Pons (tissue), 1 donor: ENCODE measurements around the gene TFEB.

Source experiments
- DNase-seq: peaks from one replicate; pipeline ENCODE4 v3.0.0-alpha.2; 2016; ENCODE audit warnings: low spot score

Gene TFEB

GRCh38 chr6:41675176-41675775, 60.1 kb downstream of the TFEB start:
- no peak for DNase-seq

GRCh38 chr6:41674231-41675000, 61.0 kb downstream of the TFEB start:
- DNase-seq, result no peak

DNA sequence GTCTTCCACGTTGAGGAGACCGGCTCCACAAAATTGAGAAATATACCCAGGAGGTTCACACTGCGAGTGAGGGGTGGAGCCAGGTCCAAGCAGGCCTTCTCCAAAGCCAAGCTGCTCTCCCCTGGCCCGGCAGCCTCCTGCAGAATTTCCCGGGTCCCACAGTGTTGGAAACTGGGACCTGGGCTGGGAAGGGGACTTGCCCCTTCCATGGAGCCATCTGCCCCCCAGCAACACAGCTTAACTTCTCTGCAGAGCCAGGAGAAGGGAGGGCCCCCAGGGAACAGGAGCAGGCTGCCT, 61.8 kb downstream of the TFEB start:
- DNase-seq, result no peak

DNA sequence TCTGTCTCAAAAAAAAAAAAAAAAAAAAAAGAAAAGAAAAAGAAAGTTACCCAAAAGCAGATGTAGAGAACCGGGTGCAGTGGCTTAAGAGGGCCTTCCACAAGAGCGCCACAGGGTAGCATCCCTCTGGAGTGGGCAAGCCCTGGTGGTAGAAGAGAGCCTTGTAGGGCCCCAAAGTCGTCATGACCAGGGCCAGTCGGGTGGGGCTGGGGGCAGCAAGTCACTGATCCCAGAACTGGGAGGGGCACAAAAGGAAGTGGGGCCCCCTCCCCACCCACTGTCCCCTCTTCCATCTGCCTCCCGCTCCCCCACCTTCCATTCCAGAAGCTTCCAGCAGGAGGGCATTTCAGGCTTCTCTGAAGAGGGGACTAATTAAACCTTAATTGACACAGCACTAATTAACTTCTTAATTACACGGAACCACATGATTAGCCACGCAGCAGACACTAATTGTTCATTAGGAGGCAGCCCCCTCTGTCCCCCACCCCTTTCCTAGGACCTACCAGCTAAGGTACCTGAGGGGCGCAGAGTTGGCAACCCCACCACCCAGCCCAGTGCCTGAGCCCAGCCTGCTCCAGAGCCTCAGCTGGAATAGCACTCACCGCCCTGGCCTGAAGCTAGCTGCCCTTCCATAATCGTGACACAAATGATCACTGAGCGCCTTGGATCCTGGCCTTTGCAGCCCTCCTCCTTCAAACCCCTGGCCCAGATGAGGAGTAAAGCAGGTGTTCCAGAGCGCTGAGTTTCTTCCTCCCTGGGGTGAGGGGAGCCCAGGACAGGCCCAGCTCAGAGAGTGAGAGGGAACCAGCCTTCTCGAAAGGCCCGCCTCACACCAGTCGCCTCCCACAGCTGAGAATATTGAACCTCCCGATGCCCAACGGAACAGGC, 62.3 kb downstream of the TFEB start:
- DNase-seq, result no peak

DNA sequence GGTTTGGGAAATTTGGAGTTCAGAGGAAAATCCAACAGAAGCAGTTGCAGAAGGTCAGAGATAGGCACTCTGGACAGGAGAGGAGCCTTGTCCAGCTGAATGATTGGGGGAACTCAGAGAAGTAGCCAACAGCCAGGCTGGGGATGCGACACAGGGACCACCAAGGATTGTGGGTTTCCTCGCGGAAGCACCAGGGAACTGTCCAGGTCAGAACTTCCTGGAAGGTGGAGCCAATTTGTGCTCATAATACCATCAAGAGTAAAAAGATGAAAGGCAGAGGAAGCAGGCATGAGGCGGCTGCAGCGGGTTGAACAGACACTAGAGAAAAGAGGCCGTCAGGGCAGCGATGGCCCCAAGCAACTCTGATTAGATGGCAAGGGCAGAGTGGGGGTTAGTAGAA, 63.4 kb downstream of the TFEB start:
- DNase-seq, result no peak

DNA sequence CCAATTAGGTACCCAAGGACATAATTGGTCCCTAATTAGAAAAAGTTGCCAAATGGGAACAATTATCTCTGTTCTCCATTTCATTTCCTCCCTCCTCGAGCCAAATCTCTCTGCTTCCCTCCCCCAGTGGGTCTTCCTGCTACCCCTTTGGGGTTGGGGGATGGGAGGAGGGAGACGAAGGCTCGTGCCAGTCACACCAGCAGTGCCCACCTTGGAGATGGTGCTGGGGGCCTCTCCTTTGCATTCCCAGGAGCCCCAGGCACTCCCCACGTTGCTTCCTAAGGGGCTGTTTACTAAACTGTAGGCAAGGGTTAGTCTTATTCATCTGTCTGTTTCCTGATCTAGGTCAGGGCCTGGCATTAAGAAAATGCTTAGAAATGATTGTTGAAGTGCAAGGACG, 64.0 kb downstream of the TFEB start:
- DNase-seq, result no peak

DNA sequence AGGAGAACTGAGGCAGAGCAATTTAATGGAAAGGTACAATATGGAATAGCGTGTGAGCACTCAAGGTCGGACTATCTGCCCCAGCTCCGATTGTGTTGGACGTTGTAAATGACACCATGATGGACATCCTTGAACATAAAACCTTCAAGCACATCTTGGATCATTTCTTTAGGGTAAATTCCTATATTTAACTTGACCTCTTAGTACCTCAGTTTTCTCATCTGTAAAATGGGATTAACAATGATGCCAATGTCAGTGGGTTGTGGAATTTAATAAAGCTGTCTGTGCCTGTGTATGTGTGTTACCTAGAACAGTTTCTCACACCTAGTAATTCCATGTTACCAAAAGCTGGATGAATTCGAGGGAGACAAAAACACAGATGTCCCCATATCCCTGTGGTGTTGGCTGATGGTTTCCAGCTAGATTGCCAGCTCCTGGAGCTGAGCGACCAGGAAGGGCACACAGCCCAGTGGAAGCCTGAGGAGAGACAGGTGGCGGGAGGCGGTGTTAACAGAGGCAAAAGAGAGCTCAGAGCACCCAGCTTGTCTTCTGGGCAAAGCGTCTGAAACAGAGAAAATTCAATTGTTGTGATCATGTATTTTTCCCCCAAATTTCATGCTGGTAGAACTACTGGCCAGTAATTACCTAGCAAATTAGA, 64.6 kb downstream of the TFEB start:
- DNase-seq, result no peak

- DNase-seq, result no peak
These were observed 66.4 kb downstream of the TFEB start for GRCh38 chr6:41668968-41669367.

DNA sequence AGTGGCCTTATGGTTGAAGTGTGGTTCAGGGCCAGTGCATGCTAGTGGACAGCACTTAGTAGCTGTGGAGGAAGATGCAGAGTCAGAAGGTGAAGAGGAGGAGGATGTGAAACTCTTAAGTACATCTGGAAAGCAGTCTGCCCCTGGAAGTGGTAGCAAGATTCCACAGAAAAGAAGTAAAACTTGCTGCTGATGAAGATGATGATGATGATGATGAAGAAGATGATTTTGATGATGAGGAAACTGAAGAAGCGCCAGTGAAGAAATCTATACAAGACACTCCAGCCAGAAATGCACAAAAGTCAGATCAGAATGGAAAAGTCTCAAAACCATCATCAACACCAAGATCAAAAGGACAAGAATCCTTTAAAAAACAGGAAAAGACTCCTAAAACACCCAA, 68.2 kb downstream of the TFEB start:
- DNase-seq, result no peak

- DNase-seq, result no peak
These were observed 71.1 kb downstream of the TFEB start for GRCh38 chr6:41664271-41664670.

DNA sequence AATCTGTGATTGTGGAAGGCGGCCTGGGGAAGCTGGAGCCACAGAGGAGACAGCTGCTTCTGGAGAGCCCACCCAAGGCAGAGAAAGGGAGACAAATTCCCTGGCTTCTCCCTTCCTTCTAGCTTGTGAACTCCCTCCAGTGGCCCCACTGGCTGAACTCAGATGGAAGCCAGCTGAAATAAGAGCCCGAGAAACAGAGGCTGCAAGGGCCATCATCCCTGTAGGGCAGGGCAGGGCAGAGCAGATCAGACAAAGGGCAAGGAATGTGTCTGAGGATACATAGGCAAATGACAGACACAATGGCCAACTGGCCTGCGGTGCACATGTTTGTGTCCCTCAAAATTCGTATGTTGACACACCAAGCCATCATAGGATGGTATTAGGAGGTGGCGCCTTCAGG, 71.8 kb downstream of the TFEB start:
- no peak for DNase-seq

DNA sequence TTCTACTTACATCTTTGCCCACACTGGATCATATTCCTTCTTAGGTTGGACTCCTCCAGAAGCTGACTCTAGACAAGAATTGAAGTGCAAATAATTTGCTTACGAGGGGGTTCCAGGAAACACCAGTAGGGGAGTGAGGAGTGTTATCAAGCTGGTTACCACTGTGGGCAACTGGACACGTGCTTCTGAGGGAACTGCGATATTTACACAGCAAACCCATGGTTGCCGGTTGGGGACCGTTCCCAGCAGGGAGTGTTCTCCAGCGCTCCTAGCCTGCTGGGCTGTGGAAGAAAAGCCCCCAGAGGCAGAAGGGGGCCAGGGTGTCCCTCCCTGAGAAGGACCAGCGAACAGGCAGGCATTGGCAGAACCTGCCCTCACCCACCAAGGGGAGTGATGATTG, 75.5 kb downstream of the TFEB start:
- no peak for DNase-seq

- no peak for DNase-seq
These were observed 76.8 kb downstream of the TFEB start for GRCh38 chr6:41658636-41659035.

- no peak for DNase-seq
These were observed 78.0 kb downstream of the TFEB start for GRCh38 chr6:41657131-41658094.

GRCh38 chr6:41656002-41656691, 79.3 kb downstream of the TFEB start:
- DNase-seq, result no peak

GRCh38 chr6:41655646-41656001, 79.8 kb downstream of the TFEB start:
- DNase-seq, result no peak

GRCh38 chr6:41655176-41655575, 80.2 kb downstream of the TFEB start:
- DNase-seq, result no peak

DNA sequence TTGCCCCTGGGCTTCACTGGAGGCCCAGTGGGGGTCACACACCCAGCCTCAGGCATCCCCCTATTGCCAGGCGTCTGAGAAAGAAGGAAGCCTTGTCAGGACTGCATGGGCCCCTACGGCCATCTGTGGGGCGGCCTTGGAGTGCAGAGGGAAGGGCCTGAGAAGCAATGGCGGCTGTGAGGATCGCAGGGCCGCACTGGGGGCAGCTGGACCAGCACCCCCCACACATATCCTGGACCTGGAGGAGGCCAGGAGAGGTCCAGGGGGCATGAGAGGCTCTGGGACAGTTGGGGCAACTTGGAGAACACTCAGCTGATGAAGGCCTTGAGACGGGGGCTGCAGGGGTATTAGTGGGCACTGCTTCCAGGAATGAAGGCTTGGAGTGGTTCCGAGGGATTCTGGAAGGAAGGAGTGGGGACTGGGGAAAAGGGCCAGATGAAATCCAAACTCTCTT, 80.7 kb downstream of the TFEB start:
- no peak for DNase-seq

GRCh38 chr6:41654151-41654697, 81.2 kb downstream of the TFEB start:
- no peak for DNase-seq

DNA sequence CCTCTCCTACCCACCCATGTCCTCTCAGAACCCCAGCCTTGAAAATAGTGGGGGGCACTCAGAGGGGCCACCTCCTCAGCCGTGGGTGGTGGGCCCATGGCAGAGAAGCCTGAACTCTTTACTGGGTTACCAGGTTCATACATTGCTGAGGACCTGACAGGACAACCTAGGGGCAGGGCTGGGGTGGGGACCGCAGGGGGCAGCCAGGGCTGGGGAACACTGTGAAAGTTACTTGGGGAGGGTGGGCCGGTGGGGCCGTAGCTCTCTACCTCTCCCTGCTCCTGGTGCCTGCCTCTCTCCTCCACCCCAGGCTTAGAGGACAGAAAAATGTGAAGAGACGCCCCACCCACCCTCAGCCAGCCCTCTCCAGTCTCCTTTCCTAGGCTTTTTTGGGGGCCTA, 81.7 kb downstream of the TFEB start:
- DNase-seq, result no peak
